IMR-90 (cell line): ENCODE data around the gene TSPAN17.

Experiments used
- BHLHE40 ChIP-seq: fragments of 150-350 bp; IDR thresholded peaks from 2 replicates; pipeline ENCODE4 v1.6.1; 2016; ENCODE audit warnings: mild to moderate bottlenecking, low read depth, low read length
- CEBPB ChIP-seq: IDR thresholded peaks from 2 replicates; pipeline ENCODE4 v1.6.1; 2012; ENCODE audit warnings: low read depth, low read length, improper control_type of control experiment
- CHD1 ChIP-seq: IDR thresholded peaks from 2 replicates; pipeline ENCODE4 v1.6.1; 2012; ENCODE audit warnings: low read depth, low read length, improper control_type of control experiment
- FOS ChIP-seq: fragments of 150-350 bp; IDR thresholded peaks from 2 replicates; pipeline ENCODE4 v1.6.1; 2016; ENCODE audit warnings: low read depth, low read length
- MAFK ChIP-seq: IDR thresholded peaks from 2 replicates; pipeline ENCODE4 v1.6.1; 2012; ENCODE audit warnings: low read depth, low read length, improper control_type of control experiment
- MAZ ChIP-seq: IDR thresholded peaks from 2 replicates; pipeline ENCODE4 v1.6.1; 2012; ENCODE audit warnings: low read depth, mild to moderate bottlenecking, low read length, improper control_type of control experiment, moderate library complexity, borderline replicate concordance
- MXI1 ChIP-seq: IDR thresholded peaks from 2 replicates; pipeline ENCODE4 v1.6.1; 2012; ENCODE audit warnings: low read depth, mild to moderate bottlenecking, low read length, moderate library complexity, borderline replicate concordance
- POLR2A ChIP-seq: IDR thresholded peaks from 2 replicates; pipeline ENCODE4 v1.6.1; 2012; ENCODE audit warnings: mild to moderate bottlenecking, low read depth, low read length
- RAD21 ChIP-seq: IDR thresholded peaks from 2 replicates; pipeline ENCODE4 v1.6.1; 2012; ENCODE audit warnings: low read length, improper control_type of control experiment
- RCOR1 ChIP-seq: IDR thresholded peaks from 2 replicates; pipeline ENCODE4 v1.6.1; 2012; ENCODE audit warnings: mild to moderate bottlenecking, low read length, improper control_type of control experiment; ENCODE audit not compliant: insufficient replicate concordance
- RFX5 ChIP-seq: IDR thresholded peaks from 2 replicates; pipeline ENCODE4 v1.8.0; 2012; ENCODE audit warnings: low read depth, mild to moderate bottlenecking, low read length, moderate library complexity
- TF ChIP-seq, protein P1 (sequence below): conservative IDR thresholded peaks from 2 replicates; pipeline ENCODE4 v1.5.1; 2012; ENCODE audit warnings: mild to moderate bottlenecking, low read depth, low read length, improper control_type of control experiment
- TF ChIP-seq, protein P2 (sequence below): fragments of 150-350 bp; IDR thresholded peaks from 2 replicates; pipeline ENCODE4 v1.6.1; 2016; ENCODE audit warnings: low read depth, mild to moderate bottlenecking, low read length, moderate library complexity, borderline replicate concordance
- TF ChIP-seq, protein P3 (sequence below): fragments of 150-350 bp; IDR thresholded peaks from 2 replicates; pipeline ENCODE4 v1.6.1; 2017; ENCODE audit warnings: mild to moderate bottlenecking, antibody characterized with exemption, low read length, low read depth

DNA sequence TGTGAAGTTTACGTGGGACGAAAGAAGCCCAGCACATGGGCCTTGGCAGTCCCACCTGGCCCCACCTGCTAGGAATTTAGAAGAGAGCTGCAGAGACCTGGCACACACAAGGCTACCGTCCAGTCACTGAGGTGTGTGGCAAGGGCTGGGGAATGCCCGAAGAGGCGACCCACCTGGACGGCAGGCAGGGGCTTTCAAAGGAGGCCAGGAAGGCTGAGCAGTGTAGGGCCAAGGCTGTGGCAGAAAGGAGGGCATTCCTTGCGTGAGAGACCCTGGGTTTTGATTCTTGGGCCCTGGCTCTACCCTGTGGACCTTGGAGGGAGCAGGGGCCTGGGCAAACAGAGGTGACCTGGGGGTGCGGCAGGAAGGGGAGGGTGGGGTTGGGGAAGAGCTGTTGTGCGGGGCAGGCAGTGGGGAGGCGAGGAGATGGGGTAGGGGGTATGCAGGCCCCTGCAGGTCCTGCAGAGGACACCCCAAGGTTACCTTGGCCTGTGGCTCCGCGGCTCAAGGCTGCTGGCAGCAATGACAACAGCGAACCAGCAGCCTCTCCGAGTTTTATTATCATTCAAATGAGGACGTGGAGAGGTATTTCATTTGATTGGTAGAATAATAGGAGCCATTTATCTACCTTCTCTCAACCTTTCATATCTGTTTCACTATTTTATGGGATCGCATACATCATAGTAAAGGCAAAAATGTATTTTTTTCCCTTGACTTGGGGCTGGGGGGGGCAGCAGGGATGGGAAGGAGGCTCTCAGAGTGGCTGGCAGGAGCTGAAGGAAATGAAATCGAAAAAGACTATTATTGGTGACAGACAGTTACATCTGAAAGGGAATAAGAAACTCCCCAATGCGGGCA lies 24.8 kb downstream of the TSPAN17 start:
- TF ChIP-seq POLR2A (no peak), RCOR1 (no peak), RFX5 (no peak), CHD1 (no peak), BHLHE40 (no peak), RAD21 (no peak), MAFK (no peak), CEBPB (no peak), FOS (no peak), MXI1 (no peak), MAZ (no peak)
- TF ChIP-seq, protein P1, sequence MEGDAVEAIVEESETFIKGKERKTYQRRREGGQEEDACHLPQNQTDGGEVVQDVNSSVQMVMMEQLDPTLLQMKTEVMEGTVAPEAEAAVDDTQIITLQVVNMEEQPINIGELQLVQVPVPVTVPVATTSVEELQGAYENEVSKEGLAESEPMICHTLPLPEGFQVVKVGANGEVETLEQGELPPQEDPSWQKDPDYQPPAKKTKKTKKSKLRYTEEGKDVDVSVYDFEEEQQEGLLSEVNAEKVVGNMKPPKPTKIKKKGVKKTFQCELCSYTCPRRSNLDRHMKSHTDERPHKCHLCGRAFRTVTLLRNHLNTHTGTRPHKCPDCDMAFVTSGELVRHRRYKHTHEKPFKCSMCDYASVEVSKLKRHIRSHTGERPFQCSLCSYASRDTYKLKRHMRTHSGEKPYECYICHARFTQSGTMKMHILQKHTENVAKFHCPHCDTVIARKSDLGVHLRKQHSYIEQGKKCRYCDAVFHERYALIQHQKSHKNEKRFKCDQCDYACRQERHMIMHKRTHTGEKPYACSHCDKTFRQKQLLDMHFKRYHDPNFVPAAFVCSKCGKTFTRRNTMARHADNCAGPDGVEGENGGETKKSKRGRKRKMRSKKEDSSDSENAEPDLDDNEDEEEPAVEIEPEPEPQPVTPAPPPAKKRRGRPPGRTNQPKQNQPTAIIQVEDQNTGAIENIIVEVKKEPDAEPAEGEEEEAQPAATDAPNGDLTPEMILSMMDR: no peak
- TF ChIP-seq, protein P2, sequence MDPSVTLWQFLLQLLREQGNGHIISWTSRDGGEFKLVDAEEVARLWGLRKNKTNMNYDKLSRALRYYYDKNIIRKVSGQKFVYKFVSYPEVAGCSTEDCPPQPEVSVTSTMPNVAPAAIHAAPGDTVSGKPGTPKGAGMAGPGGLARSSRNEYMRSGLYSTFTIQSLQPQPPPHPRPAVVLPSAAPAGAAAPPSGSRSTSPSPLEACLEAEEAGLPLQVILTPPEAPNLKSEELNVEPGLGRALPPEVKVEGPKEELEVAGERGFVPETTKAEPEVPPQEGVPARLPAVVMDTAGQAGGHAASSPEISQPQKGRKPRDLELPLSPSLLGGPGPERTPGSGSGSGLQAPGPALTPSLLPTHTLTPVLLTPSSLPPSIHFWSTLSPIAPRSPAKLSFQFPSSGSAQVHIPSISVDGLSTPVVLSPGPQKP: no peak
- TF ChIP-seq, protein P3, sequence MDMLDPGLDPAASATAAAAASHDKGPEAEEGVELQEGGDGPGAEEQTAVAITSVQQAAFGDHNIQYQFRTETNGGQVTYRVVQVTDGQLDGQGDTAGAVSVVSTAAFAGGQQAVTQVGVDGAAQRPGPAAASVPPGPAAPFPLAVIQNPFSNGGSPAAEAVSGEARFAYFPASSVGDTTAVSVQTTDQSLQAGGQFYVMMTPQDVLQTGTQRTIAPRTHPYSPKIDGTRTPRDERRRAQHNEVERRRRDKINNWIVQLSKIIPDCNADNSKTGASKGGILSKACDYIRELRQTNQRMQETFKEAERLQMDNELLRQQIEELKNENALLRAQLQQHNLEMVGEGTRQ: no peak
